ENCODE data around the gene ALK.

ALK gene

GRCh38 chr2:29218071-29218470 lies 703.3 kb downstream of the ALK start:
- Histone ChIP-seq H3K4me3 (ENCODE audit: low read depth, low read length) (no peak overlapping the region), H3K4me1 (ENCODE audit: control insufficient read depth, insufficient read depth, low read length) (peaks cover 6% of the 10 kb centered on the region; the same call in 1 of the 2 replicates), H3K27me3 (ENCODE audit: control insufficient read depth, insufficient read depth, low read length) (peaks cover 2% of the 10 kb centered on the region; the same call in 1 of the 2 replicates), H3K36me3 (ENCODE audit: control insufficient read depth, insufficient read depth, low read length) (no peaks in the 10 kb centered on the region), H3K9ac (ENCODE audit: low read length) (no peak overlapping the region), H3K9me3 (ENCODE audit: control insufficient read depth, insufficient read depth, low read depth, low read length) (no peaks in the 10 kb centered on the region), H3K27ac (ENCODE audit: low read depth, low read length) (no peak overlapping the region)

GRCh38 chr2:29216609-29216909 lies 704.8 kb downstream of the ALK start:
- H3K4me1 ChIP-seq (ENCODE audit: control insufficient read depth, insufficient read depth, low read length) = peaks cover 6% of the 10 kb centered on the region; the same call in 1 of the 2 replicates
- peaks cover 2% of the 10 kb centered on the region; the same call in 1 of the 2 replicates for H3K27me3 ChIP-seq (ENCODE audit: control insufficient read depth, insufficient read depth, low read length)
- no peak overlapping the region for H3K4me3 ChIP-seq (ENCODE audit: low read depth, low read length)
- H3K27ac ChIP-seq (ENCODE audit: low read depth, low read length) = no peak overlapping the region
- no peaks in the 10 kb centered on the region for H3K36me3 ChIP-seq (ENCODE audit: control insufficient read depth, insufficient read depth, low read length)
- no peaks in the 10 kb centered on the region for H3K9me3 ChIP-seq (ENCODE audit: control insufficient read depth, insufficient read depth, low read depth, low read length)
- H3K9ac ChIP-seq (ENCODE audit: low read length) = no peak overlapping the region

- Histone ChIP-seq H3K9me3 (ENCODE audit: control insufficient read depth, insufficient read depth, low read depth, low read length) (no peaks in the 10 kb centered on the region), H3K27ac (ENCODE audit: low read depth, low read length) (no peak overlapping the region), H3K27me3 (ENCODE audit: control insufficient read depth, insufficient read depth, low read length) (peaks cover 2% of the 10 kb centered on the region; the same call in 1 of the 2 replicates), H3K9ac (ENCODE audit: low read length) (no peak overlapping the region), H3K4me1 (ENCODE audit: control insufficient read depth, insufficient read depth, low read length) (peaks cover 6% of the 10 kb centered on the region; the same call in 1 of the 2 replicates), H3K4me3 (ENCODE audit: low read depth, low read length) (no peak overlapping the region), H3K36me3 (ENCODE audit: control insufficient read depth, insufficient read depth, low read length) (no peaks in the 10 kb centered on the region)
Observed at GRCh38 chr2:29215739-29216608, 705.4 kb downstream of the ALK start.

- Histone ChIP-seq H3K4me3 (ENCODE audit: low read depth, low read length) (no peak overlapping the region), H3K4me1 (ENCODE audit: control insufficient read depth, insufficient read depth, low read length) (peaks cover 3% of the 10 kb centered on the region; the same call in 1 of the 2 replicates), H3K36me3 (ENCODE audit: control insufficient read depth, insufficient read depth, low read length) (no peaks in the 10 kb centered on the region), H3K9me3 (ENCODE audit: control insufficient read depth, insufficient read depth, low read depth, low read length) (no peaks in the 10 kb centered on the region), H3K9ac (ENCODE audit: low read length) (no peak overlapping the region), H3K27ac (ENCODE audit: low read depth, low read length) (no peak overlapping the region), H3K27me3 (ENCODE audit: control insufficient read depth, insufficient read depth, low read length) (peaks cover 2% of the 10 kb centered on the region; the same call in 1 of the 2 replicates)
Observed at GRCh38 chr2:29215073-29215472, 706.3 kb downstream of the ALK start.

GRCh38 chr2:29213888-29214291 lies 707.5 kb downstream of the ALK start:
- no peak overlapping the region for H3K27ac ChIP-seq (ENCODE audit: low read depth, low read length)
- H3K4me1 ChIP-seq (ENCODE audit: control insufficient read depth, insufficient read depth, low read length) = peaks cover 3% of the 10 kb centered on the region; the same call in 1 of the 2 replicates
- H3K9ac ChIP-seq (ENCODE audit: low read length) = no peak overlapping the region
- H3K9me3 ChIP-seq (ENCODE audit: control insufficient read depth, insufficient read depth, low read depth, low read length) = no peaks in the 10 kb centered on the region
- no peaks in the 10 kb centered on the region for H3K36me3 ChIP-seq (ENCODE audit: control insufficient read depth, insufficient read depth, low read length)
- no peak overlapping the region for H3K4me3 ChIP-seq (ENCODE audit: low read depth, low read length)
- peaks cover 2% of the 10 kb centered on the region; the same call in 1 of the 2 replicates for H3K27me3 ChIP-seq (ENCODE audit: control insufficient read depth, insufficient read depth, low read length)

GRCh38 chr2:29212009-29212408 lies 709.4 kb downstream of the ALK start:
- no peaks in the 10 kb centered on the region for H3K36me3 ChIP-seq (ENCODE audit: control insufficient read depth, insufficient read depth, low read length)
- H3K27ac ChIP-seq (ENCODE audit: low read depth, low read length) = no peak overlapping the region
- H3K27me3 ChIP-seq (ENCODE audit: control insufficient read depth, insufficient read depth, low read length) = no peaks in the 10 kb centered on the region
- no peaks in the 10 kb centered on the region for H3K9me3 ChIP-seq (ENCODE audit: control insufficient read depth, insufficient read depth, low read depth, low read length)
- H3K4me1 ChIP-seq (ENCODE audit: control insufficient read depth, insufficient read depth, low read length) = peaks cover 3% of the 10 kb centered on the region; the same call in 1 of the 2 replicates
- no peak overlapping the region for H3K9ac ChIP-seq (ENCODE audit: low read length)
- no peak overlapping the region for H3K4me3 ChIP-seq (ENCODE audit: low read depth, low read length)

GRCh38 chr2:29209551-29209950 lies 711.8 kb downstream of the ALK start:
- no peaks in the 10 kb centered on the region for H3K36me3 ChIP-seq (ENCODE audit: control insufficient read depth, insufficient read depth, low read length)
- no peaks in the 10 kb centered on the region for H3K9me3 ChIP-seq (ENCODE audit: control insufficient read depth, insufficient read depth, low read depth, low read length)

GRCh38 chr2:29207352-29208148 lies 713.8 kb downstream of the ALK start:
- 0 out of 2 replicates have a peak, but pooled peaks cover 4% of the 10 kb centered on the region for H3K4me1 ChIP-seq (ENCODE audit: control insufficient read depth, insufficient read depth, low read length)
- H3K9me3 ChIP-seq (ENCODE audit: control insufficient read depth, insufficient read depth, low read depth, low read length) = no peaks in the 10 kb centered on the region
- H3K27ac ChIP-seq (ENCODE audit: low read depth, low read length) = no peak overlapping the region
- no peaks in the 10 kb centered on the region for H3K36me3 ChIP-seq (ENCODE audit: control insufficient read depth, insufficient read depth, low read length)
- H3K4me3 ChIP-seq (ENCODE audit: low read depth, low read length) = no peak overlapping the region
- H3K27me3 ChIP-seq (ENCODE audit: control insufficient read depth, insufficient read depth, low read length) = peaks cover 10% of the 10 kb centered on the region; the same call in 1 of the 2 replicates
- H3K9ac ChIP-seq (ENCODE audit: low read length) = no peak overlapping the region

More at GRCh38 chr2:29209551-29209950, 711.8 kb downstream of the ALK start:
- no peak overlapping the region for H3K4me3 ChIP-seq (ENCODE audit: low read depth, low read length)
- H3K27me3 ChIP-seq (ENCODE audit: control insufficient read depth, insufficient read depth, low read length) = peaks cover 10% of the 10 kb centered on the region; the same call in 1 of the 2 replicates
- peaks cover 3% of the 10 kb centered on the region; the same call in 1 of the 2 replicates for H3K4me1 ChIP-seq (ENCODE audit: control insufficient read depth, insufficient read depth, low read length)
- H3K9ac ChIP-seq (ENCODE audit: low read length) = no peak overlapping the region
- no peak overlapping the region for H3K27ac ChIP-seq (ENCODE audit: low read depth, low read length)

- Histone ChIP-seq H3K9ac (ENCODE audit: low read length) (no peak overlapping the region), H3K4me1 (ENCODE audit: control insufficient read depth, insufficient read depth, low read length) (peaks cover 9% of the 10 kb centered on the region; the same call in 1 of the 2 replicates), H3K4me3 (ENCODE audit: low read depth, low read length) (no peak overlapping the region), H3K9me3 (ENCODE audit: control insufficient read depth, insufficient read depth, low read depth, low read length) (no peaks in the 10 kb centered on the region), H3K27me3 (ENCODE audit: control insufficient read depth, insufficient read depth, low read length) (peaks cover 10% of the 10 kb centered on the region; the same call in 1 of the 2 replicates), H3K36me3 (ENCODE audit: control insufficient read depth, insufficient read depth, low read length) (no peaks in the 10 kb centered on the region), H3K27ac (ENCODE audit: low read depth, low read length) (no peak overlapping the region)
Observed at GRCh38 chr2:29206941-29207340, 714.4 kb downstream of the ALK start.

GRCh38 chr2:29202819-29203495 lies 718.4 kb downstream of the ALK start:
- Histone ChIP-seq H3K4me3 (ENCODE audit: low read depth, low read length) (no peak overlapping the region), H3K27ac (ENCODE audit: low read depth, low read length) (no peak overlapping the region), H3K27me3 (ENCODE audit: control insufficient read depth, insufficient read depth, low read length) (peaks cover 10% of the 10 kb centered on the region; the same call in 1 of the 2 replicates), H3K9me3 (ENCODE audit: control insufficient read depth, insufficient read depth, low read depth, low read length) (no peaks in the 10 kb centered on the region), H3K36me3 (ENCODE audit: control insufficient read depth, insufficient read depth, low read length) (no peaks in the 10 kb centered on the region), H3K9ac (ENCODE audit: low read length) (no peak overlapping the region), H3K4me1 (ENCODE audit: control insufficient read depth, insufficient read depth, low read length) (peaks cover 13% of the 10 kb centered on the region)

Measured in HUES6 (cell line).